GM23248 (cell line): Measurements from ENCODE around the gene ABCC6. TPM values are rescaled to one million over a fixed set of nuclear protein-coding genes. Genes with fewer than 3 reads are reported as not detected.

ENCODE experiments used
- DNase-seq: peaks from one replicate; pipeline ENCODE4 v3.0.0-alpha.2; 2015
- H2AFZ ChIP-seq: fragments of 200-600 bp; sonication (generic); 2 replicates; pipeline ENCODE4 v1.6.1; 2016; ENCODE audit warnings: antibody characterized with exemption
- H3F3A ChIP-seq: fragments of 200-600 bp; sonication (generic); 2 replicates; pipeline ENCODE4 v1.6.1; 2016; ENCODE audit warnings: mild to moderate bottlenecking, antibody characterized with exemption, mixed run types; ENCODE audit not compliant: insufficient read depth
- H3K27ac ChIP-seq: fragments of 200-600 bp; sonication (generic); 2 replicates; pipeline ENCODE4 v1.5.1; 2016; ENCODE audit warnings: mild to moderate bottlenecking
- H3K27me3 ChIP-seq: fragments of 200-600 bp; sonication (generic); replicated peaks from 2 replicates; pipeline ENCODE4 v1.6.1; 2016; ENCODE audit warnings: mild to moderate bottlenecking; ENCODE audit not compliant: insufficient read depth
- H3K36me3 ChIP-seq: fragments of 200-600 bp; sonication (generic); 2 replicates; pipeline ENCODE4 v1.6.1; 2016; ENCODE audit warnings: low read depth, mild to moderate bottlenecking
- H3K4me1 ChIP-seq: fragments of 200-600 bp; sonication (generic); 2 replicates; pipeline ENCODE4 v1.6.1; 2016; ENCODE audit warnings: mild to moderate bottlenecking; ENCODE audit not compliant: insufficient read depth
- H3K4me2 ChIP-seq: fragments of 200-600 bp; sonication (generic); one replicate; pipeline ENCODE4 v1.6.1; 2016; ENCODE audit warnings: mild to moderate bottlenecking; ENCODE audit not compliant: unreplicated experiment
- H3K4me3 ChIP-seq: fragments of 200-600 bp; sonication (generic); 2 replicates; pipeline ENCODE4 v1.5.1; 2016; ENCODE audit warnings: mild to moderate bottlenecking
- H3K79me2 ChIP-seq: fragments of 200-600 bp; sonication (generic); 2 replicates; pipeline ENCODE4 v1.6.1; 2016; ENCODE audit warnings: mild to moderate bottlenecking; ENCODE audit not compliant: insufficient read depth
- H3K9ac ChIP-seq: fragments of 200-600 bp; sonication (generic); 2 replicates; pipeline ENCODE4 v1.6.1; 2016; ENCODE audit warnings: mild to moderate bottlenecking
- H3K9me2 ChIP-seq: fragments of 200-600 bp; sonication (generic); 2 replicates; pipeline ENCODE4 v1.6.1; 2016; ENCODE audit warnings: mixed run types, mild to moderate bottlenecking, moderate library complexity; ENCODE audit not compliant: insufficient read depth
- H3K9me3 ChIP-seq: fragments of 200-600 bp; sonication (generic); one replicate; pipeline ENCODE4 v1.6.1; 2017; ENCODE audit warnings: low read depth
- H4K20me1 ChIP-seq: fragments of 200-600 bp; sonication (generic); 2 replicates; pipeline ENCODE4 v1.6.0; 2016; ENCODE audit not compliant: insufficient read depth
- EZH2 ChIP-seq: fragments of 200-600 bp; sonication (generic); IDR thresholded peaks from 2 replicates; pipeline ENCODE4 v1.6.1; 2018; ENCODE audit warnings: antibody characterized with exemption, mild to moderate bottlenecking; ENCODE audit not compliant: insufficient read depth, poor library complexity, severe bottlenecking
- EZH2phosphoT487 ChIP-seq: fragments of 200-600 bp; sonication (generic); IDR thresholded peaks from 2 replicates; pipeline ENCODE4 v1.6.1; 2018; ENCODE audit warnings: antibody characterized with exemption, moderate library complexity, mild to moderate bottlenecking, low read depth; ENCODE audit not compliant: insufficient read depth
- WGBS, 2 experiments: methylation state at CpG; one replicate each; pipeline ENCODE4 v1.1.6; 2015 to 2017; ENCODE audit warnings: low lambda C conversion rate in 2 of 2, low coverage in 1 of 2; ENCODE audit errors: missing lambda C conversion rate in 2 of 2; 5-methylcytosine and 5-hydroxymethylcytosine counted together
- in situ Hi-C: fragments of 300-500 bp; cut with MboI; formaldehyde crosslinking; loops from 2 replicates; pipeline ENCODE4 v1.15.0; 2020
- polyA plus RNA-seq: library from polyadenylated mRNA; unstranded; fragments of >200 nt; fragmentation: Nextera tagmentation; extraction: Ambion mirVana; gene quantifications from 2 replicates; pipeline ENCODE4 v1.2.1, GENCODE V29; 2016
- total RNA-seq: library from RNA; depleted of rRNA; stranded (reverse); fragments of >200 nt; shearing (Covaris generic); gene quantifications from 2 replicates; pipeline ENCODE4 v1.2.3, GENCODE V29; 2014

The ABCC6 gene
- total and polyA plus RNA-seq, 2 experiments from 2014 or later = 0.24 TPM; not detected in 1

DNA sequence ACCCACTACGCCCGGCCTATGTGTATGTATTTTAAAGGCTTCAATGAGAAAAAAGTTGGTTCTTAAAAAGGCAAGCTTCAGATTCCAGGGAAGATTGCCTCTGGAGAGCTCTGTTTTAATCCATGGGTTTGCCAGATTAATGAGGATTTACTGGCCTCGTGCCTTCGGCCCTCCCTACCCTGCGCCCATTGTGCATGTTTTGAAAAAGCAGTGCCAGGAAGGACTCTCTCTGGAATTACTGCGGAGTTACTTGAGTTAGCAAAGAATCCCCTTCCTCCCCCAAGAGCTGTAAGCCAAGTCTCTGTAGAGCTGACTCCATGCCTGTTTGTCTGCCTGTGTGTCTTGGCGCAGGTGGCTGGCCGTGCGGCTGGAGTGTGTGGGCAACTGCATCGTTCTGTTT is 98.9 kb downstream of the ABCC6 start:
- Histone ChIP-seq H3K4me1 (no peaks in the 10 kb centered on the region), H3K4me3 (no peak overlapping the region), H3K9me3 (no peaks in the 10 kb centered on the region), H3F3A (0 out of 2 replicates have a peak, but pooled peaks cover 7% of the 10 kb centered on the region), H3K79me2 (0 out of 2 replicates have a peak, but pooled peaks cover 5% of the 10 kb centered on the region), H3K27ac (no peak overlapping the region), H3K9ac (no peak overlapping the region), H3K4me2 (no peak overlapping the region), H4K20me1 (no peaks in the 10 kb centered on the region), H3K36me3 (peaks cover 41% of the 10 kb centered on the region), H3K27me3 (no peaks in the 10 kb centered on the region), H2AFZ (no peak overlapping the region), H3K9me2 (no peaks in the 10 kb centered on the region)
- 97 to 98% methylated on average over 10 of the region's 10 CpGs for WGBS, 2 experiments
- in situ Hi-C loops = loop anchor here (10.0 kb wide), 1 partner anchor 350 kb away; no protein-coding TSS in a partner anchor
- TF ChIP-seq EZH2phosphoT487 (no peak), EZH2 (no peak)
- DNase-seq = no peak

DNA sequence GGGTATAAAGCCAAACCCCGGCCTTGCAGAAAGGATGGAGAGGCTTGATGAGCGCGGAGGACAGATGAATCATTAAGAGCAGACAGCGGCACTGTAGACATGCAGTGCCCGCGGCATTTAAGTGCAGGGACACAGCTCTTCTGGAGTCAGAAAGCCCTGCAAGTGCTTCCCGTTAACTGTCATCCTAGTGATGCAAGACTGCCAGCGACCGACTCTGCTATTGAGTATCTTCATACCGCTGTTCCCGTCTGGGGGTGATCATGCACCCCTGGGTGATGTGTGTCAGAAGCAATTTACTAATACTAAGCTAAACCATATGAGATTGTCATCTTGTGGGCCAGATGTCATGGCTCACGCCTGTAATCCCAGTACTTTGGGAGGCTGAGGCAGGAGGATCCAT is 101.0 kb downstream of the ABCC6 start:
- no peak overlapping the region for H3K4me3 ChIP-seq
- no peaks in the 10 kb centered on the region for H3K4me1 ChIP-seq
- H3K27me3 ChIP-seq = no peaks in the 10 kb centered on the region
- no peaks in the 10 kb centered on the region for H3K9me2 ChIP-seq
- in situ Hi-C loops = loop anchor here (10.0 kb wide), 1 partner anchor 347 kb away; no protein-coding TSS in a partner anchor
- 83 to 90% methylated on average over 12 of the region's 12 CpGs for WGBS, 2 experiments
- H3K27ac ChIP-seq = no peak overlapping the region
- no peak overlapping the region for H3K4me2 ChIP-seq
- H3F3A ChIP-seq = 0 out of 2 replicates have a peak, but pooled peaks cover 7% of the 10 kb centered on the region
- TF ChIP-seq EZH2 = no peak
- TF ChIP-seq EZH2phosphoT487 = no peak
- no peak for DNase-seq
- no peaks in the 10 kb centered on the region for H3K79me2 ChIP-seq
- H3K36me3 ChIP-seq = peaks cover 34% of the 10 kb centered on the region; the same call in 1 of the 2 replicates
- no peaks in the 10 kb centered on the region for H4K20me1 ChIP-seq
- no peak overlapping the region for H3K9ac ChIP-seq
- no peak overlapping the region for H2AFZ ChIP-seq
- H3K9me3 ChIP-seq = no peaks in the 10 kb centered on the region

DNA sequence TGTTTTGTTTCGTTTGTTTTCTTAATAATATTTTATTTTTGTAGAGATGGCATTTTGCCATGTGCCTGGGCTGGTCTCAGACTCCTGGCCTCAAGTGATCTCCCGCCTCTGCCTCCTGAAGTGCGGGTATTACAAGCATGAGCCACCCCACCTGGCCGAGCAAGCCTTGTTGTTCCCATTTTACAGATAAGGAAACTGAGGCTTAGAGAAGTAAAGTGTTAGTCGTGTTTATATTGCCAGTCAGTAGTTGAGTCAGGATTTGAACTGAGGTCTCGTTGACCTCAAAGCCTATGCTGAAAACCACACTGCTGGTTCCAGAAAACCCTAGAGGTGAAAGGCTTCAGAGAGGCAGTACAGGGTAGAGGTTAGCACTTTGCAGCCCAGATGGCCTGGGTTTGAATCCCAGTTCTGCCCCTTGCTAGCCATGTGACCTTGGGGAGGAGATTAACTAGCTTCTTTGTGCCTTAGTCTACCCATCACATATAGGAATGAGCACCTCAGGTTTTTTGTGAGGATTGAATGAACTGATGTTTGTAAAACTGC is 102.0 kb downstream of the ABCC6 start:
- H3F3A ChIP-seq = 0 out of 2 replicates have a peak, but pooled peaks cover under 1% of the 10 kb centered on the region
- 97% methylated on average over 6 of the region's 6 CpGs for WGBS, 2 experiments
- H3K9me3 ChIP-seq = no peaks in the 10 kb centered on the region
- H3K9ac ChIP-seq = no peak overlapping the region
- in situ Hi-C loops = loop anchor here (10.0 kb wide), 1 partner anchor 346 kb away; no protein-coding TSS in a partner anchor
- TF ChIP-seq EZH2 (no peak), EZH2phosphoT487 (no peak)
- H3K4me3 ChIP-seq = no peak overlapping the region
- DNase-seq = no peak
- H3K79me2 ChIP-seq = no peaks in the 10 kb centered on the region
- H3K36me3 ChIP-seq = peaks cover 40% of the 10 kb centered on the region
- H3K9me2 ChIP-seq = no peaks in the 10 kb centered on the region
- no peaks in the 10 kb centered on the region for H4K20me1 ChIP-seq
- no peak overlapping the region for H2AFZ ChIP-seq
- no peaks in the 10 kb centered on the region for H3K27me3 ChIP-seq
- no peak overlapping the region for H3K4me2 ChIP-seq
- no peak overlapping the region for H3K27ac ChIP-seq
- H3K4me1 ChIP-seq = no peaks in the 10 kb centered on the region

DNA sequence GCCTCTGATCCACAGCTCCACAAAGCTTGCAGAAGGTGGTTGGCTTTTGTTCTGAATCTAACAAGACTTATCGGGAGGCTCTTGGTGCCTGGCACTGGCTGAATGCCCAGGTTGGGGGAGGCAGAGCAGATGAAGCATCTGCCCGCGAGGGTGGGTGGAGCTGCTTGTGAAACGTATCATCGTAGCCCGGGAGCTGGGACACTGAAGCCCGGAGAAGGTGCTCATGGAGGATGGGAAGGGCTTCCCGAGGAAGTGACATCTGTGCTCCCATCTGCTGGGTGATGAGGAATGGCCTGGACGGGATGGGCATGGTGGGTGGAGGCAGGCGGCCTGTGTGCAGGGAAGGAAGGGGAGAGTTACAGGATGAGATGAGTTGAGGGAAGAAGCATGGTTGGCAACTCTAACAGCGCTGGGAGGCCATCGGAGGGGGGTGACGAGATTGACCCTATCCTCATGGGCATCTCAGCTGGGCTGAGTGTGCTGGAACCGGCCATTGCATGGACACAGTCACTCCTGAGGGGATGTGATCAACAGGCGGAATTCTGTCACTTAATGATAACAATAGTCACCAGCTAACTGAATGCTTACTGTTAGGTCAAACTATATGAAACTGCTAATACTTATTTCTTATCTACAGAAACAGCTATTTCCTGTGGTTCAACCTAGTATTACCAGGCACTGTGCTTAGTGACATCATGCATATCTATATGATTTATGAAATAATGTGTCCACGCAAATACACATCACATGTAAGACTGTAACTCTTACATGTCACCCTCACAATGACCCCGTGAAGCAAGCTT is 102.7 kb downstream of the ABCC6 start:
- H3K27me3 ChIP-seq = no peaks in the 10 kb centered on the region
- H3K36me3 ChIP-seq = peaks cover 38% of the 10 kb centered on the region
- H3K9me3 ChIP-seq = no peaks in the 10 kb centered on the region
- H3K9ac ChIP-seq = no peak overlapping the region
- no peaks in the 10 kb centered on the region for H4K20me1 ChIP-seq
- no peak overlapping the region for H3K27ac ChIP-seq
- H3K4me1 ChIP-seq = no peaks in the 10 kb centered on the region
- in situ Hi-C loops = loop anchor here (10.0 kb wide), 1 partner anchor 346 kb away; no protein-coding TSS in a partner anchor
- H3K4me2 ChIP-seq = no peak overlapping the region
- DNase-seq = no peak
- no peak overlapping the region for H3K4me3 ChIP-seq
- no peaks in the 10 kb centered on the region for H3F3A ChIP-seq
- WGBS, 2 experiments = 74 to 75% methylated on average over 17 of the region's 17 CpGs
- H3K79me2 ChIP-seq = no peaks in the 10 kb centered on the region
- TF ChIP-seq EZH2phosphoT487 (no peak), EZH2 (no peak)
- H2AFZ ChIP-seq = no peak overlapping the region
- H3K9me2 ChIP-seq = no peaks in the 10 kb centered on the region
